Stimulated activated CD4-positive, alpha-beta T cell treated with anti-CD3 and anti-CD28 coated beads, Interleukin-4, amount 100 ng/mL, for 4 hours (primary cell): Measurements from ENCODE around the gene SCRG1.

Source experiments
- DNase-seq, 2 experiments: peaks; one replicate each; pipeline ENCODE4 v3.0.0-alpha.2; 2020

SCRG1 gene

GRCh38 chr4:173398779-173399415 lies at the start of gene SCRG1:
TSS of gene SCRG1 (minus strand) at chr4:173399116. CDS start at chr4:173391414, 7,702 bp downstream.
- DNase-seq, result no peak

GRCh38 chr4:173448103-173448502 lies 49.2 kb upstream of the SCRG1 start:
- DNase-seq, result no peak

GRCh38 chr4:173446416-173446815 lies 47.5 kb upstream of the SCRG1 start:
- DNase-seq, result no peak

GRCh38 chr4:173443121-173443520 lies 44.2 kb upstream of the SCRG1 start:
- DNase-seq, result no peak

- DNase-seq, result no peak
These were observed 43.5 kb upstream of the SCRG1 start for GRCh38 chr4:173442223-173442932.

GRCh38 chr4:173440888-173441287 lies 42.0 kb upstream of the SCRG1 start:
- DNase-seq, result no peak

GRCh38 chr4:173436771-173437265 lies 37.9 kb upstream of the SCRG1 start:
- no peak for DNase-seq

GRCh38 chr4:173436149-173436579 lies 37.2 kb upstream of the SCRG1 start:
- no peak for DNase-seq

GRCh38 chr4:173434231-173434630 lies 35.3 kb upstream of the SCRG1 start:
- DNase-seq, result no peak

- no peak for DNase-seq
These were observed 34.5 kb upstream of the SCRG1 start for GRCh38 chr4:173433447-173433846.

- DNase-seq, result no peak
These were observed 33.5 kb upstream of the SCRG1 start for GRCh38 chr4:173432430-173432829.

GRCh38 chr4:173426064-173426463 lies 27.1 kb upstream of the SCRG1 start:
- DNase-seq, result no peak

- DNase-seq, result no peak
These were observed 26.2 kb upstream of the SCRG1 start for GRCh38 chr4:173424899-173425805.

GRCh38 chr4:173420801-173421200 lies 21.9 kb upstream of the SCRG1 start:
- DNase-seq, result no peak

GRCh38 chr4:173420324-173420752 lies 21.4 kb upstream of the SCRG1 start:
- no peak for DNase-seq

GRCh38 chr4:173418639-173419038 lies 19.7 kb upstream of the SCRG1 start:
- DNase-seq, result no peak

- DNase-seq, result no peak
These were observed 18.9 kb upstream of the SCRG1 start for GRCh38 chr4:173417833-173418232.

- DNase-seq, result no peak
These were observed 17.2 kb upstream of the SCRG1 start for GRCh38 chr4:173415885-173416653.

GRCh38 chr4:173415092-173415491 lies 16.2 kb upstream of the SCRG1 start:
- DNase-seq, result no peak

- no peak for DNase-seq
These were observed 15.5 kb upstream of the SCRG1 start for GRCh38 chr4:173414456-173414855.

- no peak for DNase-seq
These were observed 14.1 kb upstream of the SCRG1 start for GRCh38 chr4:173413036-173413435.

- no peak for DNase-seq
These were observed 12.3 kb upstream of the SCRG1 start for GRCh38 chr4:173411106-173411693.
